HG03432 (cell line): ENCODE measurements around the gene EFNA4.

ENCODE experiments used
- ATAC-seq: cut with Tn5 transposase; IDR thresholded peaks from one replicate; pipeline ENCODE4 v1.9.1; 2021; ENCODE audit warnings: mild to moderate bottlenecking, moderate library complexity; ENCODE audit not compliant: unreplicated experiment

EFNA4 gene

DNA sequence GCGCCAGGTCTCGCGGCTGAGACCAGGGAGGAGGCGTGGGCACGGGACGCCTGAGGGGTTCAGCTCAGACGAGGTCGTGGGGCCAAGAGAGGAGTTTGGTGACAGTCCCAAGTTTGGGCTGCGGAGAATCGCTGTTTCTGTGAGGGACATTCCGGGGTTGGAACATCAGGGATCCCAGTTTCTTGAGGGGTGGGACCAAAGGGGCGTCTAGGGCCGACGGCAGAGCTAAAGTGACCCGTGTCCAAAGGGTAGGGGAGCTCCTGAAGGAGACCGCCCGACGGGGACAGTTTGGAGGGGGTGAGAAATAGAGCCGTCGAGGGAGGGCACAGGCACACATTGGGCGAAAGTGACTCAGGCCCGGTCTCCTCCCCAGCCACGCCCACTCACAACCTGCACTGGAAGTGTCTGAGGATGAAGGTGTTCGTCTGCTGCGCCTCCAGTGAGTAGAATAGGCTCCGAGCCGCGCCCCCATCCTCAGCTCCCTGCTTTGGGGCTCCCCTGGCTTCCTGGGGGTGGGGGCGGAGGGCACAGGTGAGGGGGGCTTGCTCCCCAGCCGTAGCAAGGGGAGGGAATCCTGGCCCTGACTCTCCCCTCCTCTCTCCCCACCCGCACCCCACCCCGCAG, 22.1 kb downstream of the EFNA4 start:
- ATAC-seq: no peak

DNA sequence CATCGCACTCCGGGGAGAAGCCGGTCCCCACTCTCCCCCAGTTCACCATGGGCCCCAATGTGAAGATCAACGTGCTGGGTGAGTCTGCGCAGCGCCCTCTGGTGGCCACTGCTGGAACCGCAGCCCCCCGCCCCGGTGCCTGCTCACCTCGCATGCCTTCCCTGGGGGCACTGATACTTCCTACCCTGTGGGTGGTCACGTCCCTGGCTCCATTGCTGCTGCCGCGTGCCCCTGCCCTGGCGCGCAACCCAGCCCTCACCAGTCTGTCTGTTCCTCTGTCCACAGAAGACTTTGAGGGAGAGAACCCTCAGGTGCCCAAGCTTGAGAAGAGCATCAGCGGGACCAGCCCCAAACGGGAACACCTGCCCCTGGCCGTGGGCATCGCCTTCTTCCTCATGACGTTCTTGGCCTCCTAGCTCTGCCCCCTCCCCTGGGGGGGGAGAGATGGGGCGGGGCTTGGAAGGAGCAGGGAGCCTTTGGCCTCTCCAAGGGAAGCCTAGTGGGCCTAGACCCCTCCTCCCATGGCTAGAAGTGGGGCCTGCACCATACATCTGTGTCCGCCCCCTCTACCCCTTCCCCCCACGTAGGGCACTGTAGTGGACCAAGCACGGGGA, 22.7 kb downstream of the EFNA4 start:
- ATAC-seq: no peak

DNA sequence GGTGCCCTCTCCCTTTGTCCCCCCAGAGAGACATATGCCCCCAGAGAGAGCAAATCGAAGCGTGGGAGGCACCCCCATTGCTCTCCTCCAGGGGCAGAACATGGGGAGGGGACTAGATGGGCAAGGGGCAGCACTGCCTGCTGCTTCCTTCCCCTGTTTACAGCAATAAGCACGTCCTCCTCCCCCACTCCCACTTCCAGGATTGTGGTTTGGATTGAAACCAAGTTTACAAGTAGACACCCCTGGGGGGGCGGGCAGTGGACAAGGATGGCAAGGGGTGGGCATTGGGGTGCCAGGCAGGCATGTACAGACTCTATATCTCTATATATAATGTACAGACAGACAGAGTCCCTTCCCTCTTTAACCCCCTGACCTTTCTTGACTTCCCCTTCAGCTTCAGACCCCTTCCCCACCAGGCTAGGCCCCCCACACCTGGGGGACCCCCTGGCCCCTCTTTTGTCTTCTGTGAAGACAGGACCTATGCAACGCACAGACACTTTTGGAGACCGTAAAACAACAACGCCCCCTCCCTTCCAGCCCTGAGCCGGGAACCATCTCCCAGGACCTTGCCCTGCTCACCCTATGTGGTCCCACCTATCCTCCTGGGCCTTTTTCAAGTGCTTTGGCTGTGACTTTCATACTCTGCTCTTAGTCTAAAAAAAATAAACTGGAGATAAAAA, 23.5 kb downstream of the EFNA4 start:
- no peak for ATAC-seq

DNA sequence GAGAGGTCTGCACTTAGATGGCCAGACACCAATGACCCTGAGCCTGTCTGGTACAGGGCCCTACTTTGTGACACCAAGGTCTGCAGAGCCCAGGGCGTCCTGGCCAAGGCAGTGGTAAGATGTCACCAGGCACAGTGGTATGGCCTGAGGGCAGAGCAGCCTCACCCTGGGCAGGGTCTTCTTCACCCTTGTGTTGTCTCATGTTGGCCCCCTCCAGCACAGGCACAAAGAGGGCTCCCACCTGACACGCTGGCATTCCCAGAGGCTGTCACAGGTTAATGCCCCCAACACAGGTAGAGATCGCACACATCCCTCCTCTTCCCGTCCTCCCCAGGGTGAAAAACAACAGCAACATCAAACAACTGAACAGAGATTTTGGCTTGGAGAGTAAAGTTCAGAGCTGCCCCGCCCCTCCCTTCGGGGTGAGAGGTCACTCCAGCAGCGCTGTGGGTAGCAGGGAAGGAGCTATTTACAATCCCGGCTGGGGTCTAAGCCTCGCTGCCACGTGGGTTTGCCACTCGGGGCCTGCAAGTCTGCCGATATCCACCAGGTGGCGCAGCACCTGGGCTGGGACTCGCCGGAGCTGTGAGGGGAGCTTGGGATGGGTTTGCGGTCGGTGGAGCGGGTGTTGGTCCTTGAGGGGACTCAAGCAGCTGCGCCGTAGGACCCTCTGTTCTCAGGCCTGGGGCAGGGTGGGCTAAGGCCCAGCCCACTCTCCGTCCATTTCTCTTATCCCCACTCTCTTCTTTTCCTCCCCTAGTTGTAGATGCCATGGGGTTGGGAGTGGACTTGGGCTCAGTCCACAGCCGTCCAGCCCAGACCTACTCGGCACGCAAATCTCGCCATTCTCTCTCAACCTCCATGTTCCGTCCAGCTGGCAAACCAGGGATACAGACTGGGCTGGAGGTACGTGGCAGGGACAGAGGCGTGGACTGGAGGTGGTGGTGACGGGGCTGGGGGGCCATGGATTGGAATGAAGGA, 27.8 kb downstream of the EFNA4 start:
- ATAC-seq: no peak

DNA sequence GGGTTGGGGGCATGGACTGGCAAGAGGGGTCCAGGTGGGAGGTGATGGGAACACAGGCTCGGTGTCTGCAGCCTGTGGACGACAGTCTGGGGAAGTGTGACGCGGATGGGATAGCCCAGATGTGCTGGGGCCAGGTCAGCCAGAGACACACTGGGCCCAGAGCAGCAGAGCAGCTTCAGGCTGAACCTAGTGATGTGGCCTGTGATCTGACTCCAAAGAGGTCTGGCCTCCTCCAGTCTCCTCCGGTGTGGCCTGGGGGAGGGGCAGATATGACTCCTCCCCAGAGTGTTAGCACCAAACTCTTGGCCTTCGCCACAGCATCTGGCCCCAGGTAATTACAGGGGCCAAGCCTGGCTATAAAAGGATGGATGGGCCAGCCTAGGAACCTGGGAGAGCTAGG, 28.6 kb downstream of the EFNA4 start:
- no peak for ATAC-seq

DNA sequence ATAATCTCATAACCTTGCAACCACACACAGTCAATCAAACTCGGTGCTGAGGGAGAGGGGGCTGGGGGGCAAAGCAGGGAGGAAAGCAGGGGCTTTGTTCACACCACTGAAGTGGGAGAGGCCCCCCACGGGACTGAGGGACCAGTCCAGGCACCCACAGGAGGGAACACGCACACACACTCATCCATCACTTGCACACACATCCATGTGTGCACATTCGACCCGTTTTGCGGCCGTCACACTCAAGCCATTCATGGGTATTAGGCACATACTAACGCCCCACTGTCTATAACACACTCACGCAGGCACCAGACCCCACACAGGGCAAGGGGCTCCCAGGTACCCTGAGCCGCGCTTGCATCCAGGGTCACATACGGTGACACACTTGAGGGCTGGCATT, 29.1 kb downstream of the EFNA4 start:
- no peak for ATAC-seq

DNA sequence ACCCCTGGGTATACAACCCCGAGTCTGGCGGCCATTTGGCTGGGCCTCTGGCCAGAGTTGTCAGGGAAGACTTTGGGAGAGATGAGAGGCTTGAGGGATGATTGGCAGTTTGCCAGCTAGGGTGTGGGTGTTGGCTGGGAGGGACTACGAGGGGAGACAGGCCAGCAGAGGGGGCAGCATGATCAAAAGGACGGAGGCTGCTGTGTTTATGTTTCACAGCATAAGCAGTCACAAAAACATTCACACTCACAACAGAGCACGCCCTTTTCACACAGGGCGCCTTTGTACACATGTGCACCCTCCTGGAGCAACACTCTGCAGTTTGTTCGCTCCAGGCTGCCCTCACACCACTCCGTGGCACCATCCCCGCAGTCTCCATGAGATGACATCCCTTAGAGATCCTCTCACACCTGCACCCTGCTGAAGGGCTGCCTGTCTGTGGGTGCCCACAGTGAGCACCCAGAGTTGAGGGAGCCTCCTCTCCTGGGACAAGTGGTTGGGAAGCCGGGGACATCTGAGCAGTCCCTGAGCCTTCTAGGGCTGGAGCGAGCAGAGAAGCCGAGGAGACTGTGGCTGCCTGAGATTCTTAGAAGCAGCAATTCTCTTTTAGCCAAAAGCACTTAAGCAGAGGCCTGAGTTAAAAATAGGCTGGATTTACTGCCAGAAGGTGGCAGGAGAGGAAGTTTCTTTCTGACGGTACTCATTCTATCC, 30.5 kb downstream of the EFNA4 start:
- ATAC-seq: no peak

DNA sequence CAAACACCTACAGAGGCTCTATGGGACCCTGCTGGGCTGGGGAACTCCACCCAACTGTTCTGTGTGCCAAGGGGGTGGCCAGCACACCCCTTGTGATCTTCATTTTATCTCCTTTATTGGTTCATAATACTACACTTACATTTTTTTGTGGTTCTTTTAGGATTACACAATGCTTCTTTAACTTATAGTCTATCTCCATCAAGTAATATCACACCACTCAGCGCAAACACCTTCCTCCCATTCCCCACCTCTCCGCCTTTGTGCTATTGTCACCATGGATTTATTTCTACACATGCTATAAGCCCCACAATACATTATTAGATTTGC, 31.0 kb downstream of the EFNA4 start:
- no peak for ATAC-seq

DNA sequence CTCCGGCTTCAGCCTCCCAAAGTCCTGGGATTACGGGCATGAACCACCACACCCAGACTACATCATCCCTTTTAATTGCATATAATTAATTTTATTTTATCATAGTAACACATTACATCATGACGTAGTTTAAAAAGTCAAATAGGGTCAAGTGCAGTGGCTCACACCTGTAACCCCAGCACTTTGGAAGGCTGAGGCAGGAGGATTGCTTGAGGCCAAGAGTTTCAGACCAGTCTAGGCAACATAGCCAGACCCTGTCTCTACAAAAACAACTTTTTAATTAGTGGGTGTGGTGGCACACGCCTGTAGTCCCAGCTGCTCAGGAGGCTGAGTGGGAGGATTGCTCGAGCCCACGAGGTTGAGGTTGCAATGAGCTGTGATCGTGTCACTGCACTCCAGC, 35.8 kb downstream of the EFNA4 start:
- ATAC-seq: no peak

DNA sequence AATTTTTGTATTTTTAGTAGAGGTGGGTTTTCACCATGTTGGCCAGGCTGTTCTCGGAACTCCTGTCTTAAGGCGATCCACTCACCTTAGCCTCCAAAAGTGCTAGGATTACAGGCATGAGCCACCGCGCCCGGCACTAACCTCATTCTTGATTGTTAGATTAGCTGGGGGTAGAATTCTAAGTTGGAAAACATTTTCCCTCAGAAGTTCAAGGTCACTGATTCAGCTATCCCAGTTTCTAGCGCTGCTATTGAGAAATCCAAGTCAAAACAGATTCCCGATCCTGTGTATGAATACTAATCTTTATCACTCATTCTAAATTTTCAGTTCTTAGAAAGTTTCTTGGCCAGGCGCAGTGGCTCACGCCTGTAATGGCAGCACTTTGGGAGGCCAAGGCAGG, 39.8 kb downstream of the EFNA4 start:
- no peak for ATAC-seq

DNA sequence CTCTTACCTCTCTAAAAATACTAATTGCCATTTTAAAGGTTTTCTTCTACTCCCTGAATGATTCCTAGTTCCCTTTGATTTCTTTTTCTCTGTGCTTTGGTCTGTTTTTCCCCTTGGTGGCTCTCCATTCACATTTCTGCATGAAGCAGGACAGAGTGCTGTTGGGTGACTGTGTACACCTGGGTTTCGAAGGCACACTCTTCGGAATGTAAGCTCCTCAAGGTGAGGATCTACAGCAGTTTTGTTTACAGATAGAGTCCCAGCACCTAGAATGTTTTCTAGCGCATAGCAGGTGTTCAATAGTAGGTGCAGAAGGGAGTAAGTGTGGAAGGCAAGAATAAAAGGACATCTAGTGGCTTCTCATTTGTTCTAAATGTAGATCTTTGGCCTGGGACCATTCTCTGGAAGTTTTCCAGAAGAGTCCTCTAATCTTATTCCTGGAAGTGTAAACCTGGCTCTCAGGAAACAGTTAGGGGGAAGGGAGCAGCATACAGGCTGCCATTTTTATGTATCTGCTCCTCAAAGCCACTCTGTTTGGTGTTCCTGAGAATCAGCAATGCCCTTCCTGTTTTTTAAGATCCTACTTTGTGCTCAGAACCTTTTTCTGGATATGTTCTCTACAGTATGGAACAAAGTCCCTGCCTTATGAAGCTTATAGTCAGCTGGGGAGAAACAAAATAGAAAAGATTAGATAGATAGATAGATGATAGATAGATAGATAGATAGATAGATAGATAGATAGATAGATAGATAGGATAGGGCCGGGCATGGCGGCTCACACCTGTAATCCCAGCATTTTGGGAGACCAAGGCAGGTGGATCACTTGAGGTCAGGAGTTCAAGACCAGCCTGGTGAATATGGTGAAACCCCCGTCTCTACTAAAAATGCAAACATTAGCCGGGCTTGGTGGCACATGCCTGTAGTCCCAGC, 41.3 kb downstream of the EFNA4 start:
- ATAC-seq: no peak

DNA sequence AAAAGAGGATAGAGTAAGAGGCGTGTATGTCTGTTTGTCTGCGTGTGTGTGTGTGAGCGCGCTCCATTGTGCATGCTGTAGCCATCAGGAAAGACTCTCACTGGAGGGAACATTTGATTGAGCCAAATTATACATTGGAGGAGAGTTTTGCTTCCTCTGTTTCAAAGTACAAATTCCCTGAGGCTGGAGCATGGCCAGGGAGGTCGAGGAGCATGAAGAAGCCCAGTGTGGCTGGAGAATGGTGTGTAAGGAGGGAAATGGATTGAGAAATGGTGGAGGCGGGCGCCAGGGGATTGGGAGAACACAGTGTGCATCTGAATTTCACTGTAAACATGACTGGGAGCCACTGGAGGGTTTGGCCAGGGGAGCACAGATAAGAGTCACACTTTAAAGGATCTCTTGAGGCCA, 42.1 kb downstream of the EFNA4 start:
- no peak for ATAC-seq

DNA sequence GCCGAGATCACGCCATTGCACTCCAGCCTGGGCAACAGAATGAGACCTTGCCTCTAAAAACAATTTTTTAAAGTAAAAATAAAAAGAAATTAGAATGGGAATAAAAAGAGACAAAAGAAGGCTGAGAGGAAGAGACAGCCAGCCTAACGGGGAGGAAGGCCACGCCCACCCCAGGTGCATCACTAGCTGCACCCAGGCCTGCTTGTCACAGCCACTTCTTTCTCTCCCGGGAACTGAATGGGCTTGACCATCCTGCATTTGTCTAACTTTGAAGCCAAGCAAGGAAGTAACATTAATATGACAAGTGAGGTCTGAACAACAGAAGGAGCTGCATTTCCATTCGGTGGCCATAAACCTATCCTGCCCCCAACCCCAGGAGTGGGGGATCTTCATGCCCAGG, 43.3 kb downstream of the EFNA4 start:
- ATAC-seq: no peak

DNA sequence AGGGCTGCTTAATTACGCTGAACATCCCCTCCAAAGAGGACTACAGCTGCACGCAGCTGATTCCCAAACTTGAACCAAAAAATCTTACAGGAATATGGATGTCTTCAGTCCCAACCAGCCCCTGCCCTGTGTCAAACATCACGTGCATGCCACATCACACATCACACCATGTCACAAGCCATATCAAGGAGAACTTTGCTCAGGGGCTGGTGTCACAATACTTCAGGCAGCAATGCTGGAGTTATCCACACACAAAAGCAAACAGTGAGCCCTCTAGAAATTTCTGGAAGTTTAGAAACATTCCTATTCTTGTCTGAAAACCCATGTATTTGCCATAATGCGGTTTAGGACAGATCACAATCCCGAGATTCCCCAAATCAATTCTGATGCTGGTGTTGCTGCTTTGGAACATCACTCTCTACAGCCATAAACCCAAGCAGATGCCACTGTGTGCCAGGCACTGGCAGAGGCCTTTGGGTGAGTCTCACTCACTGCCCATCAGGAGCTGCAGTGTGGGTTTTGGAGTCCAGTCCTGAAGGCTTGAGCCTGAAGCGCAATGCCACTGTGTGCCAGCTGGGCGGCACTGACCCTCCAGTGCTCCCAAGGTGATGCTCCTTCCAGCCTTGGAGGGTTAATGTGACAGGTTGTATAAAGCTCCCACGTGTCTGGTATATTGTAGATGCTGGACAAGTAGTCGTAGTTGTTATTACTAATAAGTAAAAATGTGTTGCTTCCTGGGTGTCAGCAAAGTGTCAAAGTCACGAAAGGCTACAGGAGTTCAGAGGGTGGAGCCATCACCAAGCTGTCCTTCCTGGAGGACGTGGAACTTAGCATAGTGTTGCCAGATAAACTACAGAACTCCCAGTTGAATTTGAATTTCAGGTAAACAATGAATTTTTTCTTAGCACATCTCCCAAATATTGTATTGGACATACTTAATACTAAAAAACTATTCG, 44.0 kb downstream of the EFNA4 start:
- no peak for ATAC-seq

DNA sequence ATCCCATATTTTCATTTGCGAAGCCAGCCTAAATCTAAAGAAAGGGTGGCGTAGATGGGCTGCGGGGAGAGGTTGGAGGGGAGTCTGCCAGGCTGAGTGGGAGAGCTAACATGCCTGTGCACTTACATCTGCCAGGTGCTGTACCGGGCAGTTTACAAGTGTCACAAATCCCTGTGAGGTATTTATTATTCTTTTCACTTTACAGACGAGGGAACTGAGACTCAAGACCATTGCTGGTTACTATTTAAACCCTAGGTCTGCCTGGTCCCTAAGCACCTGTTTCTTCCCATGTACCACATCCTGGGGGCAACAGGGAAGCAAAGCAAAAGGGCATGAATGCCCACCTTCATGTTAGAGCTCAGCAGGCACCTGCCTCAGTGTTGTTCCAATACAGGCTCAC, 44.8 kb downstream of the EFNA4 start:
- no peak for ATAC-seq

DNA sequence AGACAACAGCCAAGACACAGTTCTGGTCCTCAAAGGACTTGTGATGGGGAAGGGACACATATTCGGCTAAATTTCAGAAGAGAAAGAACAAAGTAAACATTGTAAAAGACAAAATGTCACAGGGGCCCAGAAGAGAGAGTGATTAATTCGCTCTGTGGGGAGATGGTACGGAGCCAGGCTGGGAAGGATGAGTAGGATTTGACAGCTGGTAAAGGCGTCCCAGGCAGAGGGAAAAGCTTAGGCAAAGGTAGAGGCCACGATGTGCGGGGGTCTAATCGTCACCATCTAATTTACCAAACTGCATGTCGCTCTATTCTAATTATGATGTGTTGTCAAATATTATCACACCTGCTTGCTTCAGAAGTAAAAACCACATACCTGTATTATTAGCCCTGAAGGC, 46.8 kb downstream of the EFNA4 start:
- ATAC-seq: no peak

DNA sequence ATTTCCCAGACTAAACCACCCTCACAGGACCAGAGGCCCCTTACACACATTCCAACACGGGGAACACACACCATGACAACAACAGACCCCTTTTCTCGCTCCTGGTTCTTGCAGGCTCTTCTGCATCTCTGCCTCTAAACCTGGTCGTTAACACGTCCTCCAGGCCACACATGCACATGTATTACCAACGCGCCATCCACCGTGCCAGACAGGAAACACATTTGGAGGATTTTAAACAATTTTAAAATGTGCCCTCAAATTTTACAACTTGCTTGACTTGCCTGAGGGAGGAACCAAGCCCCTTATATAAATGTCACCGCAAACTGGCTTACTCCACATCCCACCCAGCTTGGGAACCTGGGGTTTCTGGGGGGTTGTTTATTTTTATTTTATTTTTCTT, 47.3 kb downstream of the EFNA4 start:
- ATAC-seq: no peak

DNA sequence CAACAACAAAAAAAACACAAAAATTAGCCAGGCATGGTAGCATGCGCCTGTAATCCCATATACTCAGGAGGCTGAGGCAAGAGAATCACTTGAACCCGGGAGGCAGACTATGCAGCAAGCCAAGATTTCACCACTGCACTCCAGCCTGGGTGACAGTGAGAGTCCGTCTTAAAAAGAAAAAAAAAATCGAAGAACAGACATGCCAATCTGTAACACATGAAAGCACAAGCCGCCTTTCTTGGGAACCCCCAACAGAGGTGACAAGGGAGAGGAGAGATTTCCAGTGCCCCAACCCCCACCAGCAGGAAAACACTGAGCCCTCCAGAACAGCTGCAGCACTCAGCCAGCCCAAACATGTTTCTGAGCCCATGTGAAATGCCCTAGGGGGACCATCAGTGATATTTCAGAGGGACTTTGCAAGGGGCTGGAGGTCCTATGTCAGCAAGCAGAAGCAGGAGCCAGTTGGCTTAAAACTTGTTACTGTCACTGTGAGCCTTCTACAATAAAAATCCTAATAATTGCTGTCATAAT, 50.0 kb downstream of the EFNA4 start:
- ATAC-seq: no peak
